ENCODE measurements around the gene COX17.

DNA sequence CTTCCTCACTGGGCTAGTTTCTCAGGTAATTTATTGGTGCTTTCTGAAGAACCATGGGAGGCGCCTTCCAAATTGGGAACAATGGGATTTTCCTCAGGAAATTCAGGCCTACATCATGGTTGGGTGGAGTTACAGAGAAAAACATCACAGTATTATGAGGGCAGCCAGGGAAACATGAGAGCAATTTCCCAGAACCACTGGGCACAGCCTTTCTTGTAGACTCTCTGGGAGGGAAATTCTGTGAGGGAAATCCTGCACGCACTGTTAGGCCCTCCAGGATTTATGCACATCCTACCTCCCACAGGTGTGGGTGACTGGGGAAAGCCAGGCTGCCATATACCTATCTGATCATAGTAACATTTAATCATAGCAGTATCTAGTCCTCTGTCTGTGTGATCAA lies 30.0 kb downstream of the COX17 start:
- no peak for TF ChIP-seq MXI1 (IDR thresholded peaks at IDR 0.05; ENCODE audit: low read depth, low read length)
- TF ChIP-seq, protein P1, sequence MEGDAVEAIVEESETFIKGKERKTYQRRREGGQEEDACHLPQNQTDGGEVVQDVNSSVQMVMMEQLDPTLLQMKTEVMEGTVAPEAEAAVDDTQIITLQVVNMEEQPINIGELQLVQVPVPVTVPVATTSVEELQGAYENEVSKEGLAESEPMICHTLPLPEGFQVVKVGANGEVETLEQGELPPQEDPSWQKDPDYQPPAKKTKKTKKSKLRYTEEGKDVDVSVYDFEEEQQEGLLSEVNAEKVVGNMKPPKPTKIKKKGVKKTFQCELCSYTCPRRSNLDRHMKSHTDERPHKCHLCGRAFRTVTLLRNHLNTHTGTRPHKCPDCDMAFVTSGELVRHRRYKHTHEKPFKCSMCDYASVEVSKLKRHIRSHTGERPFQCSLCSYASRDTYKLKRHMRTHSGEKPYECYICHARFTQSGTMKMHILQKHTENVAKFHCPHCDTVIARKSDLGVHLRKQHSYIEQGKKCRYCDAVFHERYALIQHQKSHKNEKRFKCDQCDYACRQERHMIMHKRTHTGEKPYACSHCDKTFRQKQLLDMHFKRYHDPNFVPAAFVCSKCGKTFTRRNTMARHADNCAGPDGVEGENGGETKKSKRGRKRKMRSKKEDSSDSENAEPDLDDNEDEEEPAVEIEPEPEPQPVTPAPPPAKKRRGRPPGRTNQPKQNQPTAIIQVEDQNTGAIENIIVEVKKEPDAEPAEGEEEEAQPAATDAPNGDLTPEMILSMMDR (IDR thresholded peaks at IDR 0.05): no peak
- no peak for TF ChIP-seq RAD21 (IDR thresholded peaks at IDR 0.05; ENCODE audit: low read length)
- TF ChIP-seq EZH2phosphoT487 (IDR thresholded peaks at IDR 0.05; ENCODE audit: borderline replicate concordance, low read depth): no peak
